ENCODE data around the gene GLS. TPM values are rescaled to one million over a fixed set of nuclear protein-coding genes. Genes with fewer than 3 reads are reported as not detected.

The GLS gene
- total and polyA plus RNA-seq, 2 of the 13 experiments (the other 11 are each of a cell fraction or from before 2014, with no cell fraction given): 78.6 to 183 TPM

GRCh38 chr2:190862571-190862991, 18.0 kb upstream of the GLS start (continued):
- TF ChIP-seq SOX6 (IDR thresholded peaks at IDR 0.05) (no peak), SOX6 (CRISPR knock-in tag; IDR thresholded peaks at IDR 0.05) (peak; percentile 63; the same call in 1 of the 2 replicates), ZNF484 (CRISPR knock-in tag; IDR thresholded peaks at IDR 0.05; ENCODE audit: borderline replicate concordance, low read depth) (no peak), ZNF660 (CRISPR knock-in tag; IDR thresholded peaks at IDR 0.05; ENCODE audit: borderline replicate concordance, low read depth) (no peak), ZNF331 (CRISPR knock-in tag; IDR thresholded peaks at IDR 0.05) (0 out of 2 replicates have a peak, but pooled peaks have one; percentile 22), KDM3A (CRISPR knock-in tag; IDR thresholded peaks at IDR 0.05; ENCODE audit: low read depth) (no peak), POGZ (CRISPR knock-in tag; IDR thresholded peaks at IDR 0.05) (no peak), GATAD2A (CRISPR knock-in tag; IDR thresholded peaks at IDR 0.05) (peak; percentile 62; the same call in 1 of the 2 replicates), ZFP82 (CRISPR knock-in tag; IDR thresholded peaks at IDR 0.05; ENCODE audit: borderline replicate concordance) (no peak), NCOR1 (IDR thresholded peaks at IDR 0.05; ENCODE audit: borderline replicate concordance, low read length) (0 out of 2 replicates have a peak, but pooled peaks have one; percentile 11), ZNF709 (CRISPR knock-in tag; IDR thresholded peaks at IDR 0.05) (no peak), CEBPB (IDR thresholded peaks at IDR 0.05; ENCODE audit: borderline replicate concordance, low read depth, low read length) (peak; percentile 82), RARA (CRISPR knock-in tag; IDR thresholded peaks at IDR 0.05) (no peak), RXRB (CRISPR knock-in tag; IDR thresholded peaks at IDR 0.05; ENCODE audit: borderline replicate concordance) (0 out of 2 replicates have a peak, but pooled peaks have one; percentile 15), CEBPG (CRISPR knock-in tag; IDR thresholded peaks at IDR 0.05) (peak; percentile 78), MAFF (IDR thresholded peaks at IDR 0.05; ENCODE audit: low read depth, low read length) (peak; percentile 50), KLF16 (CRISPR knock-in tag; IDR thresholded peaks at IDR 0.05) (peak in 1 of 2 experiments; percentile 23; a peak in 1 of 4 replicates)
- TF ChIP-seq, protein P1, sequence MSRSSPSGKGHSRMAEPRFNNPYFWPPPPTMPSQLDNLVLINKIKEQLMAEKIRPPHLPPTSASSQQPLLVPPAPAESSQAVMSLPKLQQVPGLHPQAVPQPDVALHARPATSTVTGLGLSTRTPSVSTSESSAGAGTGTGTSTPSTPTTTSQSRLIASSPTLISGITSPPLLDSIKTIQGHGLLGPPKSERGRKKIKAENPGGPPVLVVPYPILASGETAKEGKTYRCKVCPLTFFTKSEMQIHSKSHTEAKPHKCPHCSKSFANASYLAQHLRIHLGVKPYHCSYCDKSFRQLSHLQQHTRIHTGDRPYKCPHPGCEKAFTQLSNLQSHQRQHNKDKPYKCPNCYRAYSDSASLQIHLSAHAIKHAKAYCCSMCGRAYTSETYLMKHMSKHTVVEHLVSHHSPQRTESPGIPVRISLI (CRISPR knock-in tag; IDR thresholded peaks at IDR 0.05; ENCODE audit: borderline replicate concordance): peak; percentile 75
- TF ChIP-seq, protein P2, sequence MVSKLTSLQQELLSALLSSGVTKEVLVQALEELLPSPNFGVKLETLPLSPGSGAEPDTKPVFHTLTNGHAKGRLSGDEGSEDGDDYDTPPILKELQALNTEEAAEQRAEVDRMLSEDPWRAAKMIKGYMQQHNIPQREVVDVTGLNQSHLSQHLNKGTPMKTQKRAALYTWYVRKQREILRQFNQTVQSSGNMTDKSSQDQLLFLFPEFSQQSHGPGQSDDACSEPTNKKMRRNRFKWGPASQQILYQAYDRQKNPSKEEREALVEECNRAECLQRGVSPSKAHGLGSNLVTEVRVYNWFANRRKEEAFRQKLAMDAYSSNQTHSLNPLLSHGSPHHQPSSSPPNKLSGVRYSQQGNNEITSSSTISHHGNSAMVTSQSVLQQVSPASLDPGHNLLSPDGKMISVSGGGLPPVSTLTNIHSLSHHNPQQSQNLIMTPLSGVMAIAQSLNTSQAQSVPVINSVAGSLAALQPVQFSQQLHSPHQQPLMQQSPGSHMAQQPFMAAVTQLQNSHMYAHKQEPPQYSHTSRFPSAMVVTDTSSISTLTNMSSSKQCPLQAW (CRISPR knock-in tag; IDR thresholded peaks at IDR 0.05): no peak
- TF ChIP-seq, protein P3, sequence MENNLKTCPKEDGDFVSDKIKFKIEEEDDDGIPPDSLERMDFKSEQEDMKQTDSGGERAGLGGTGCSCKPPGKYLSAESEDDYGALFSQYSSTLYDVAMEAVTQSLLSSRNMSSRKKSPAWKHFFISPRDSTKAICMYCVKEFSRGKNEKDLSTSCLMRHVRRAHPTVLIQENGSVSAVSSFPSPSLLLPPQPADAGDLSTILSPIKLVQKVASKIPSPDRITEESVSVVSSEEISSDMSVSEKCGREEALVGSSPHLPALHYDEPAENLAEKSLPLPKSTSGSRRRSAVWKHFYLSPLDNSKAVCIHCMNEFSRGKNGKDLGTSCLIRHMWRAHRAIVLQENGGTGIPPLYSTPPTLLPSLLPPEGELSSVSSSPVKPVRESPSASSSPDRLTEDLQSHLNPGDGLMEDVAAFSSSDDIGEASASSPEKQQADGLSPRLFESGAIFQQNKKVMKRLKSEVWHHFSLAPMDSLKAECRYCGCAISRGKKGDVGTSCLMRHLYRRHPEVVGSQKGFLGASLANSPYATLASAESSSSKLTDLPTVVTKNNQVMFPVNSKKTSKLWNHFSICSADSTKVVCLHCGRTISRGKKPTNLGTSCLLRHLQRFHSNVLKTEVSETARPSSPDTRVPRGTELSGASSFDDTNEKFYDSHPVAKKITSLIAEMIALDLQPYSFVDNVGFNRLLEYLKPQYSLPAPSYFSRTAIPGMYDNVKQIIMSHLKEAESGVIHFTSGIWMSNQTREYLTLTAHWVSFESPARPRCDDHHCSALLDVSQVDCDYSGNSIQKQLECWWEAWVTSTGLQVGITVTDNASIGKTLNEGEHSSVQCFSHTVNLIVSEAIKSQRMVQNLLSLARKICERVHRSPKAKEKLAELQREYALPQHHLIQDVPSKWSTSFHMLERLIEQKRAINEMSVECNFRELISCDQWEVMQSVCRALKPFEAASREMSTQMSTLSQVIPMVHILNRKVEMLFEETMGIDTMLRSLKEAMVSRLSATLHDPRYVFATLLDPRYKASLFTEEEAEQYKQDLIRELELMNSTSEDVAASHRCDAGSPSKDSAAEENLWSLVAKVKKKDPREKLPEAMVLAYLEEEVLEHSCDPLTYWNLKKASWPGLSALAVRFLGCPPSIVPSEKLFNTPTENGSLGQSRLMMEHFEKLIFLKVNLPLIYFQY (CRISPR knock-in tag; IDR thresholded peaks at IDR 0.05; ENCODE audit: borderline replicate concordance): 0 out of 2 replicates have a peak, but pooled peaks have one; percentile 38
- TF ChIP-seq, protein P4, sequence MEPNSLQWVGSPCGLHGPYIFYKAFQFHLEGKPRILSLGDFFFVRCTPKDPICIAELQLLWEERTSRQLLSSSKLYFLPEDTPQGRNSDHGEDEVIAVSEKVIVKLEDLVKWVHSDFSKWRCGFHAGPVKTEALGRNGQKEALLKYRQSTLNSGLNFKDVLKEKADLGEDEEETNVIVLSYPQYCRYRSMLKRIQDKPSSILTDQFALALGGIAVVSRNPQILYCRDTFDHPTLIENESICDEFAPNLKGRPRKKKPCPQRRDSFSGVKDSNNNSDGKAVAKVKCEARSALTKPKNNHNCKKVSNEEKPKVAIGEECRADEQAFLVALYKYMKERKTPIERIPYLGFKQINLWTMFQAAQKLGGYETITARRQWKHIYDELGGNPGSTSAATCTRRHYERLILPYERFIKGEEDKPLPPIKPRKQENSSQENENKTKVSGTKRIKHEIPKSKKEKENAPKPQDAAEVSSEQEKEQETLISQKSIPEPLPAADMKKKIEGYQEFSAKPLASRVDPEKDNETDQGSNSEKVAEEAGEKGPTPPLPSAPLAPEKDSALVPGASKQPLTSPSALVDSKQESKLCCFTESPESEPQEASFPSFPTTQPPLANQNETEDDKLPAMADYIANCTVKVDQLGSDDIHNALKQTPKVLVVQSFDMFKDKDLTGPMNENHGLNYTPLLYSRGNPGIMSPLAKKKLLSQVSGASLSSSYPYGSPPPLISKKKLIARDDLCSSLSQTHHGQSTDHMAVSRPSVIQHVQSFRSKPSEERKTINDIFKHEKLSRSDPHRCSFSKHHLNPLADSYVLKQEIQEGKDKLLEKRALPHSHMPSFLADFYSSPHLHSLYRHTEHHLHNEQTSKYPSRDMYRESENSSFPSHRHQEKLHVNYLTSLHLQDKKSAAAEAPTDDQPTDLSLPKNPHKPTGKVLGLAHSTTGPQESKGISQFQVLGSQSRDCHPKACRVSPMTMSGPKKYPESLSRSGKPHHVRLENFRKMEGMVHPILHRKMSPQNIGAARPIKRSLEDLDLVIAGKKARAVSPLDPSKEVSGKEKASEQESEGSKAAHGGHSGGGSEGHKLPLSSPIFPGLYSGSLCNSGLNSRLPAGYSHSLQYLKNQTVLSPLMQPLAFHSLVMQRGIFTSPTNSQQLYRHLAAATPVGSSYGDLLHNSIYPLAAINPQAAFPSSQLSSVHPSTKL (CRISPR knock-in tag; IDR thresholded peaks at IDR 0.05): peak; percentile 37

All from HepG2 (cell line).